ENCODE measurements around the gene TRAPPC10. TPM values are rescaled to one million over a fixed set of nuclear protein-coding genes. Genes with fewer than 3 reads are reported as not detected.

Gene TRAPPC10
- total and polyA plus RNA-seq, 2 experiments from 2014 or later = 12.9 to 16.6 TPM

- peaks cover 9% of the 10 kb centered on the region for H3K4me1 ChIP-seq (ENCODE audit: insufficient read depth)
- no peak overlapping the region for H3K4me3 ChIP-seq
- peak; percentile 32 for DNase-seq (ENCODE audit: low spot score)
- H3K9me2 ChIP-seq (replicated peaks; ENCODE audit: insufficient read depth) = no peaks in the 10 kb centered on the region
- WGBS (ENCODE audit: low lambda C conversion rate, missing lambda C conversion rate) = 57% methylated on average over 8 of the region's 8 CpGs
- H4K20me1 ChIP-seq (ENCODE audit: insufficient read depth, poor library complexity, severe bottlenecking) = peaks cover 85% of the 10 kb centered on the region
- no peak overlapping the region for H2AFZ ChIP-seq
- no peaks in the 10 kb centered on the region for H3K9me3 ChIP-seq (ENCODE audit: low read depth)
- no peak overlapping the region for H3K4me2 ChIP-seq
- no peaks in the 10 kb centered on the region for H3K27me3 ChIP-seq
- H3K27ac ChIP-seq = peak overlapping the region; percentile 69
- H3K79me2 ChIP-seq = peaks cover 97% of the 10 kb centered on the region
- TF ChIP-seq EZH2phosphoT487 (IDR thresholded peaks at IDR 0.05; ENCODE audit: low read depth, severe bottlenecking, unreplicated experiment) (no peak), EZH2 (IDR thresholded peaks at IDR 0.05; ENCODE audit: borderline replicate concordance) (no peak)
- no peaks in the 10 kb centered on the region for H3K36me3 ChIP-seq (replicated peaks; ENCODE audit: insufficient read depth, low read depth)
Measured at GRCh38 chr21:44024887-44025353, 12.8 kb downstream of the TRAPPC10 start.

DNA sequence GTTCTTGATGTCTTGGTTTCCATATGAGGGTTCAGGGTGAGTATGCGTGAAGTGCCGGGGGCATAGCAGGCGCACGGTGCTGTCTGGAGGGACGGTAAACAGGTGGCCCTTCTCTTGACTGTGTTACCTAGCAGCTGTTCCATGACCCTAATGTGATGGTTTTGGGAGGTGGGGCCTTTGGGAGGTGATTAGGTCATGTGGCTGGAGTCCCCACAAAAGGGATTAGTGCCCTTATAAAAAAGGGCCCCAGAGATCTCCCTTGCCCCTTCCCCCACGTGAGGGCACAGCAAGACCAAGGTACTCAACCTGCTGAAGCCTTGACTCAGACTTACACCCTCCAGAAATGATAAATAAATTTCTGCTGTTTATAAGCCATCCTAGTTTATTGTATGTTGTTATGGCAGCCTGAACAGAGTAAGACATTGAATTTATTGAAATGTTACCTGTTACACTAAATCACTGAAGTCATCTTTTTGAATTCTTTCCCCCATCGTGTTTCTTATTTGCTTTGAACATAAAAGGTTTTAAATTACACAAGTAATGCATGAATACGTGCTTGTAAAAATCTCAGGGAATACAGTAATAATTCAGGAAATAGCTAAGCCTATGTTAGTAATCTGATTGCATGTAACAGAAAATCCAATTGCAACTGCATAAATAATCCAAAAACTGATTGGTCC is 15.6 kb downstream of the TRAPPC10 start:
- DNase-seq (ENCODE audit: low spot score) = no peak
- H3K79me2 ChIP-seq = peaks cover 100% of the 10 kb centered on the region
- TF ChIP-seq CTCF (IDR thresholded peaks at IDR 0.05; ENCODE audit: poor library complexity) (no peak), EZH2 (IDR thresholded peaks at IDR 0.05; ENCODE audit: borderline replicate concordance) (no peak), EZH2phosphoT487 (IDR thresholded peaks at IDR 0.05; ENCODE audit: low read depth, severe bottlenecking, unreplicated experiment) (no peak)

GRCh38 chr21:44028287-44028659 is 16.2 kb downstream of the TRAPPC10 start:
- Histone ChIP-seq H3K4me1 (ENCODE audit: insufficient read depth) (peaks cover 9% of the 10 kb centered on the region), H3K4me3 (no peak overlapping the region), H3K4me2 (no peak overlapping the region), H2AFZ (no peak overlapping the region), H3K9me2 (replicated peaks; ENCODE audit: insufficient read depth) (no peaks in the 10 kb centered on the region), H3K79me2 (peaks cover 99% of the 10 kb centered on the region), H3K27me3 (no peaks in the 10 kb centered on the region), H3K27ac (no peak overlapping the region), H3K9me3 (ENCODE audit: low read depth) (no peaks in the 10 kb centered on the region), H4K20me1 (ENCODE audit: insufficient read depth, poor library complexity, severe bottlenecking) (peaks cover 60% of the 10 kb centered on the region), H3K36me3 (replicated peaks; ENCODE audit: insufficient read depth, low read depth) (no peaks in the 10 kb centered on the region)
- DNase-seq (ENCODE audit: low spot score) = no peak
- WGBS (ENCODE audit: low lambda C conversion rate, missing lambda C conversion rate) = 94% methylated on average over 6 of the region's 6 CpGs
- TF ChIP-seq EZH2phosphoT487 (IDR thresholded peaks at IDR 0.05; ENCODE audit: low read depth, severe bottlenecking, unreplicated experiment) (no peak), CTCF (IDR thresholded peaks at IDR 0.05; ENCODE audit: poor library complexity) (no peak), EZH2 (IDR thresholded peaks at IDR 0.05; ENCODE audit: borderline replicate concordance) (no peak)

More for the DNA sequence above, 15.6 kb downstream of the TRAPPC10 start:
- no peak overlapping the region for H2AFZ ChIP-seq
- H3K4me3 ChIP-seq = no peak overlapping the region
- H3K9me3 ChIP-seq (ENCODE audit: low read depth) = no peaks in the 10 kb centered on the region
- no peaks in the 10 kb centered on the region for H3K9me2 ChIP-seq (replicated peaks; ENCODE audit: insufficient read depth)
- WGBS (ENCODE audit: low lambda C conversion rate, missing lambda C conversion rate) = 90% methylated on average over 8 of the region's 8 CpGs
- no peaks in the 10 kb centered on the region for H3K36me3 ChIP-seq (replicated peaks; ENCODE audit: insufficient read depth, low read depth)
- peaks cover 62% of the 10 kb centered on the region for H4K20me1 ChIP-seq (ENCODE audit: insufficient read depth, poor library complexity, severe bottlenecking)
- no peak overlapping the region for H3K27ac ChIP-seq
- H3K4me1 ChIP-seq (ENCODE audit: insufficient read depth) = peaks cover 9% of the 10 kb centered on the region
- no peak overlapping the region for H3K4me2 ChIP-seq
- no peaks in the 10 kb centered on the region for H3K27me3 ChIP-seq

DNA sequence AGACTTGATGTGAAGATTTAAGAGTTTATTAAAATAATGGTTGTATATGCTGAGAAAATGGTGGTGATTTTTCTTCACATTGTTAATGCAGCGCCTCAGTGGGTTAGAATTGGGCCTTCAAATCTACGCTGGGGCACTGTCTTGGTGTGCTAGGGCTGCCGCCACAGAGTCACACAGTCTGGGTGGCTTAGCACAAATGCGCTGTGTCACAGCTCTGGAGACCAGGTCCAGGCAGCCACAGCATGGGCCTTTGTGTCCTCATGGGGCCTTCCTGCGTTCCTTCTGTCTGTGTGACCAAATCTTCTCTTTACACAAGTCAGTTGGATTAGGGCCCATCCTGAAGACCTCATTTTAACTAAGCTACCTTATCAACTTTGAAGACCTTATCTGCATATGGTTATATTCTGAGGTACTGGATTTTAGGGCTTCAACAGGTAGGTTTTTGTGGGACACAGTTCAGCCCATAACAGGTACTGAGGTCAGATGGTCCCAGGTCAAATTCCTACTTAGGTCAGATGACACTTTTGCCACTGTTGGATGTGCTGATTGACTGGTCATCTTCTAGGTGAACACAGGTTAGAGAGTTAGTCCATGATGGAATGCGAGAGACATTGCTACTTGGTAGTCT is 17.5 kb downstream of the TRAPPC10 start:
- H3K27me3 ChIP-seq = no peaks in the 10 kb centered on the region
- no peak overlapping the region for H3K4me3 ChIP-seq
- no peak overlapping the region for H3K27ac ChIP-seq
- H4K20me1 ChIP-seq (ENCODE audit: insufficient read depth, poor library complexity, severe bottlenecking) = peaks cover 49% of the 10 kb centered on the region
- H3K4me1 ChIP-seq (ENCODE audit: insufficient read depth) = peaks cover 8% of the 10 kb centered on the region
- H2AFZ ChIP-seq = no peak overlapping the region
- no peak for DNase-seq (ENCODE audit: low spot score)
- TF ChIP-seq EZH2 (IDR thresholded peaks at IDR 0.05; ENCODE audit: borderline replicate concordance) (no peak), EZH2phosphoT487 (IDR thresholded peaks at IDR 0.05; ENCODE audit: low read depth, severe bottlenecking, unreplicated experiment) (no peak), CTCF (IDR thresholded peaks at IDR 0.05; ENCODE audit: poor library complexity) (no peak)
- H3K79me2 ChIP-seq = peaks cover 86% of the 10 kb centered on the region
- H3K9me3 ChIP-seq (ENCODE audit: low read depth) = no peaks in the 10 kb centered on the region
- WGBS (ENCODE audit: low lambda C conversion rate, missing lambda C conversion rate) = 93% methylated on average over 6 of the region's 6 CpGs
- H3K4me2 ChIP-seq = no peak overlapping the region
- no peaks in the 10 kb centered on the region for H3K9me2 ChIP-seq (replicated peaks; ENCODE audit: insufficient read depth)
- no peaks in the 10 kb centered on the region for H3K36me3 ChIP-seq (replicated peaks; ENCODE audit: insufficient read depth, low read depth)

Measured in hepatocyte (in vitro differentiated cells).